Umbilical cord (tissue), 2 donors: ENCODE data around the gene SPATA31A6. TPM values are rescaled to one million over a fixed set of nuclear protein-coding genes. Genes with fewer than 3 reads are reported as not detected.
"Not testable (repeated sequence)": the region's sequence is repeated elsewhere in the genome, so short reads cannot be mapped to it uniquely, and the experiment has no call there.

Source experiments
- DNase-seq: peaks from one replicate; pipeline ENCODE4 v3.0.0-alpha.2; 2015; ENCODE audit warnings: low spot score
- total RNA-seq: library from RNA; depleted of rRNA; stranded (reverse); fragments of >200 nt; gene quantifications from one replicate; pipeline ENCODE4 v1.2.3, GENCODE V29; 2014; ENCODE audit warnings: low replicate concordance; ENCODE audit not compliant: insufficient read depth

Gene SPATA31A6
- total RNA-seq = not detected

DNA sequence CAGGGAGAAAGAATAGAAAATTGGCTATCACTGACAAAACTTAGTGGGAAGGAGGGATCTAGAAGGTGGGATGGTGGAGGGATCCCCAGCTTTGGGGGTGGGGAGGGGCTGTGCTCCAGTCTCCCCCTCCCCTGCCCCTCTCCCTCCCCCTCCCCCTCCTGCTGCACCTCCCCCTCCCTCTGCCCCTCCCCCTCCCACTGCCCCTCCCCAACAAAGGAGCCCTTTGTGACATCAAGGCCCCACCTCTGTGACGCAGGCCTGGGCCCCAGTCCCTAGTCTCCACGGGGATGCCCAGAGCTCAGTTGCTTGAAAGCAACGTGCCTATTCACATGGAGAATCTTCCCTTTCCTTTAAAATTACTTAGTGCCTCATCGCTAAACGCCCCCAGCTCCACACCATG, at the start of gene SPATA31A6:
Gene SPATA31A6, plus strand, starts transcription at position 301 of the 400 bp plus-strand sequence. Its CDS starts 29 bp downstream, at position 330.
- not testable (repeated sequence) for DNase-seq

DNA sequence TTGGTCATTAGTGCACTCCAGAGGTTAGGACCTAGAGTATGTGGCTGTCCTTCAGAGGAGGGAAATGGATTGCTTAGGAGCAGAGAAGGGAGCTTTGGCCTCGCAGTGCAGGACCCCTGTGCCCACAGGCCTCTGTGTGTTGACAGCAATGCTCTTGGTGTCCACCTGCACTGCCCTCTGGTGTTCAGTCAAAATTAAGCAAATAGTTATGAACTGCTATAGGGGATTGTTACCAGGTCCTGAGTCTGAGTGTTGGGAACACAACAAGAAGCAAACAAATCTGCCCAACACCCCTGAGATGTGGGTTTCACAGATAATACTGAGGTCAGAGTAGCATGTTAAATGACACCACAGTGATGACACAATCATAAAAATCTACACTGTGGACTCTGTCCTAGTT, 23.2 kb upstream of the SPATA31A6 start:
- peak; percentile 7 for DNase-seq

DNA sequence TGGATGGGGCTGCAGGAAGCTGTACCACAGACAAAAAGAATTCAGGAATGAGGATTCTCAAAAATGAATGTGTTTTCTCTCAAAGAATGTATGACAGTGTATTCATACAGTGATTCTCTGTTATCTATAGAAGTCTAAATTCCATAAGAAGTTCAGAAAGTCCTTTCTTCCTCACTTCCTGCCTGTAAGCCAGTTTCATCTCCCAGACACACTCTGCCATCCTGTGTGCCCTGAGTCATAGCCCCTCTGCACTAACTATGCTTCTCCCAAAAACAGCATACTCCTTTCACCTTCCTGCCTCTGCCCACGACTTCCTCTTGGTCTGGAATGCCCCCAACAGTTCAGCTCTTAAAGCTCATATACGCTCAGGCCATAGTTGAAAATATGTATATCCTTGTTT, 36.4 kb downstream of the SPATA31A6 start:
- not testable (repeated sequence) for DNase-seq

DNA sequence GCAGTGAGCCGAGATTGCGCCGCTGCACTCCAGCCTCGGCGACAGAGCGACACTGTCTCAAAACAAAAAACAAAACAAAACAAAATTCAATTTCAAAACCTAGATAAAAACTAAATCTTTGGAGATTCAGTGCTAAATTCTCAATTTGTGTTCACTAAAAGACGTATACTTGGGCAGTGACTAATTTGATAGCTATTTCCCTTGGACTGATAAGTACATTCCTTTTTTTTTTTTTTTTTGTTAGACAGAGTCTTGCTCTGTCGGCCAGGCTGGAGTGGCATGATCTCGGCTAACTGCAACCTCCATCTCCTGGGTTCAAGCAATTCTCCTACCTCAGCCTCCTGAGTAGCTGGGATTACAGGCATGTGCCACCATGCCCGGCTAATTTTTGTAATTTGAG, 39.8 kb downstream of the SPATA31A6 start:
- DNase-seq = not testable (repeated sequence)

DNA sequence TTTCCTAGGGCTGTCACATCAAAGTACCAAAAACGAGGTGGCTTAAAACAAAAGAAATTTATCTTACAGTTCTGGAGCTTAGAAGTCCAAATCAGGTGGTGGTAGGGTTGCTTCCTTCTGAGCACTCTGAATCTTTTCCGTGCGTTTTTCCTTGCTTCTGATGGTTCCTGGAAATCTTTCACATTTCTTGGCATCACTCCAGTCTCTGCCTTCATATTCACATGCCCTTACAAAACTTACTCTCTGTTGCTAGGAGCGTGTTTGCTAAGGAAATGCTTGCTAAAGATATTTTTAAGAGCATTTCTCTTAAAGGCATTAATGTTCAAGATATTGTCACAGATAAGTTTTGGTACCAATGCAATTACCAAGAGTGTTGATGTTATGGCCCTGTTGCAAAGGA, 49.6 kb downstream of the SPATA31A6 start:
- peak; percentile 45 for DNase-seq

DNA sequence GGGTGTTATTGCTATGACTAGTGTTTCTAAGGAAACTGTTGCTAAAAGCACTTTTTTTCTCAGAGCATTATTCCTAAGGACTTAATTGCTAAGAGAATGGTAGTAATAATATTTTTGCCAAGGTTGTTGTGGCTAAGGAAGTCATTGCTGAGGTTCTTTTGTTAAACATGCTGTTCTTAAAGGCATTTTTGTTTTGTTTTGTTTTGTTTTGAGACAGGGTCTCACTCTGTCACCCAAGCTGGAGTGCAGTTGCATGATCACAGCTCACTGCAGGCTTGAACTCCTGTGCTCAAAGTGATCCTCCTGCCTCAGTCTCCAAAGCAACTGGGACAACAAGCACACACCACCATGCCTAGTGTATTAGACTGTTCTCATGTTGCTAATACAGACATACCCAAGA, 51.2 kb downstream of the SPATA31A6 start:
- DNase-seq = not testable (repeated sequence)

DNA sequence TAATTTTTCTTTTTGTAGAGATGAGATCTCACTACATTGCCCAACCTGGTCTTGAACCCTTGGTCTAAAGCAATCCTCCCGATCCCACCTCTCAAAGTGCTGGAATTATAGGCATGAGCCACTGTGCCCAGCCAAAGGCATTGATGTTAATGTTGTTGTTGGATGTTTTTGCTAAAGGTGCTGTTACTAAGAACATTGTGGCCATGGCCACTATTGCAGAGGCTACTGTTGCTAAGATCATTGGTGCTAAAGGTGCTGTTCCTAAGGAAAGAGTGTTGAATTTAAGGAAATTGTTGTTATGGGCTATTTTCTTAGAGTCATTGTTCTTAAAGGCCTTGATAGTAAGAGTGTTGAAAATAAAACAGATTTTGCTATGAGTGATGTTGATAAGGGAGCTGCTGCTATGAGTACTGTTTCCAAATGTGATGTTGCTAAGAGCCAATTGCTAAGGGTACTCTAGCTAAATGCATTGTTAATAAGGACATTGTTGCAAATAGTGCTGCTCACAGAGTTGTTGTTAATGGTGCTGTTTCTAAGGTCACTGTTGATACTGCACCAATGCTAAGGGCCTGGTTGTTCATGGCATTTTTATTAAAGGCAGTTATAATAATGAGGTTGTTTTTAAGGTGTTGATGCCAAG, 52.0 kb downstream of the SPATA31A6 start:
- not testable (repeated sequence) for DNase-seq

DNA sequence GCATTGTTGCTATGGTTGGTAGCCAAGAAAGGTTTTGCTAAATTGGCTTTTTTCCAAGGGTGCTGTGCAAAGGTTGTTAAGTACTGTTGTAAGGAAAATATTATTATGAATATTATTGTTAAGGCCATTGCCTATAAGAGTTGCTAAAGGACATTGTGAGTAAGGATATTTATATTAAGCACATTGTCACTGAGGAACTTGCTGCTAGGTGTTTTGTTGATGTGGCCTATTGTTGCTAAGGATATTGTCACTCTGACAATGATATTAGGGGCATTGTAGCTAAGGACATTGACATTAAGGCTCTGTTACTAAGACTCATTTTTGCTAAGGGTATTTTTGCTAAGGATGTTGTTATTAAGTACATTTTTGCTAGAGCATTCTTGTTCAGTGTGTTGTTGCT, 52.6 kb downstream of the SPATA31A6 start:
- DNase-seq = not testable (repeated sequence)

DNA sequence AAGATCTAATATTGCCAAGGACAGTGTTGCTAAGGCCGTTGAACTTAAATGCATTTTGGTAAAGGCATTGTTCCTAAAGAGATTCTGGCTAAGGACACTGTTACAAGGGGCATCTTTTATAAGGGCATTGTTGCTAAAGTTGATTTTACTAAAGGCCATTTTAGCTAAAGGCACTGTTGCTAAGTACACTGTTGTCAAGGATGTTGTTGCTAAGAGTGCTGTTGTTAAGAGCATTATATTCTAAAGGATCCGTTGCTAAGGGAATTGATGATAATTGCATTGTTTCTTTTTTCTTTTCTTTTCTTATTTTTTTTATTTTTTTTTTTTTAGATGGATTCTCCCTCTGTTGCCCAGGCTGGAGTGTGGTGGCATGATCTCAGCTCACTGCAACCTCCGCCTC, 53.9 kb downstream of the SPATA31A6 start:
- not testable (repeated sequence) for DNase-seq

DNA sequence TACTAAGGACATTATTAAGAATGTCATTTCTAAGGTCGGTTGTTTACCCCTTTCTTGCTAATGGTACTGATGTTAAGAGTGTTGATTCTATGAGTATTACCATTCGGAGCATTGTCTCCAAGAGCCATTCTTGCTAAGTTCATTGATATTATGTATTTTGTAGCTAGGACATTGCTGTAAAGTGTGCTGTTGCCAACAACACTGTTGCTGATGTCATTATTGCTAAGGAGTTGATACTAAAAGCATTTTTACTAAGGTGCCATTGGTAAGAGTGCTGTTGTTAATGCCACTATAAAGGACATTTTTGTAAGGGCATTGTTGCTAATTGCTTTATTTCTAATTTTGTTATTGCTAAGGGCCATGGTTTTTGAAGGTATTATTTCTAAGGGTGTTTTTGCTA, 55.4 kb downstream of the SPATA31A6 start:
- not testable (repeated sequence) for DNase-seq

Other genes starting within 250 kb of the SPATA31A6 start
- 81.6 TPM for gene CNTNAP3B, start 54.2 kb upstream of the SPATA31A6 start, total RNA-seq